ENCODE data around the gene SMIM21.

Gene SMIM21

DNA sequence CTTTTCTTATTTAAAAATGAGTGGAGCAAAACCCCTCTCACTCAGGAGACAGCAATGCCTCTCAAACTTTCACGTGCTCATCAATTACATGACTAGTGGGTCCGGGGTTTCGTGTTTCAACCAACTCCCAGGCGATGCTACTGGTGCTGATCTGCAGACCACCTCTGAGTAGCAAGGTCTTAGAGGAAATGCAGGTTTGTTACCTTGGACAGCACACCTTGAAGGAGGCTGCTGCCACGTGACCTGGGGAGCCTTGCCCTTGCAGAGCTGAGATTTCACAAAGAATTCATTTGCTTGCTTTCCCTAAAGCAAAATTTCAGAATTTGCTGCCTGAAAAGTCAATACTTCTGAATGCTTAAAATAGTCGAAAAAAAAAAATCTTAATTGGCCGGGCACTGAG lies 32.4 kb downstream of the SMIM21 start:
- TF ChIP-seq, protein P1, sequence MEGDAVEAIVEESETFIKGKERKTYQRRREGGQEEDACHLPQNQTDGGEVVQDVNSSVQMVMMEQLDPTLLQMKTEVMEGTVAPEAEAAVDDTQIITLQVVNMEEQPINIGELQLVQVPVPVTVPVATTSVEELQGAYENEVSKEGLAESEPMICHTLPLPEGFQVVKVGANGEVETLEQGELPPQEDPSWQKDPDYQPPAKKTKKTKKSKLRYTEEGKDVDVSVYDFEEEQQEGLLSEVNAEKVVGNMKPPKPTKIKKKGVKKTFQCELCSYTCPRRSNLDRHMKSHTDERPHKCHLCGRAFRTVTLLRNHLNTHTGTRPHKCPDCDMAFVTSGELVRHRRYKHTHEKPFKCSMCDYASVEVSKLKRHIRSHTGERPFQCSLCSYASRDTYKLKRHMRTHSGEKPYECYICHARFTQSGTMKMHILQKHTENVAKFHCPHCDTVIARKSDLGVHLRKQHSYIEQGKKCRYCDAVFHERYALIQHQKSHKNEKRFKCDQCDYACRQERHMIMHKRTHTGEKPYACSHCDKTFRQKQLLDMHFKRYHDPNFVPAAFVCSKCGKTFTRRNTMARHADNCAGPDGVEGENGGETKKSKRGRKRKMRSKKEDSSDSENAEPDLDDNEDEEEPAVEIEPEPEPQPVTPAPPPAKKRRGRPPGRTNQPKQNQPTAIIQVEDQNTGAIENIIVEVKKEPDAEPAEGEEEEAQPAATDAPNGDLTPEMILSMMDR (IDR thresholded peaks at IDR 0.05; ENCODE audit: low read depth, low read length, missing control alignments): no peak
- DNase-seq (ENCODE audit: low read depth): no peak

DNA sequence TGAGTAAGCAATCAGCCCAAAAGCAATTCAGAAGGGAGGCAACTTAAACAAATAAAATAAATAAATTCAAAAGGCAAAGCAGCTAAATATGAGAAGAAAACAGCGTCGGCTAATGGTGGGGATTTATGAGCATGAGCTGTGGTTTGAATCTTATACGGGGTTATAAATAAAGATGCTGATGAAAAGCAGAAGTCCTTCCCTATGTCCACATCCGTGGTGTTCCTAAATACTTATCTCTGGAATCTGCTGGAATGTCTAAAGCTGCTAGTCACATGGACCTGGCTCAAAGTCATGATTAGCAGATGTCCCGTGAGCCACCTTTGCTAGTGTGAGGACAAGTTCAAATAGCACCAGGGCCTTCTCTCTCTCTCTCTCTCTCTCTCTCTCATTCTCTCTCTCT lies 33.8 kb downstream of the SMIM21 start:
- no peak overlapping the region for H3K4me3 ChIP-seq (ENCODE audit: low read depth, low read length)
- TF ChIP-seq, protein P1 (IDR thresholded peaks at IDR 0.05; ENCODE audit: low read depth, low read length, missing control alignments): no peak
- DNase-seq (ENCODE audit: low read depth): no peak

More for the DNA sequence above, 32.4 kb downstream of the SMIM21 start:
- no peak overlapping the region for H3K4me3 ChIP-seq (ENCODE audit: low read depth, low read length)

DNA sequence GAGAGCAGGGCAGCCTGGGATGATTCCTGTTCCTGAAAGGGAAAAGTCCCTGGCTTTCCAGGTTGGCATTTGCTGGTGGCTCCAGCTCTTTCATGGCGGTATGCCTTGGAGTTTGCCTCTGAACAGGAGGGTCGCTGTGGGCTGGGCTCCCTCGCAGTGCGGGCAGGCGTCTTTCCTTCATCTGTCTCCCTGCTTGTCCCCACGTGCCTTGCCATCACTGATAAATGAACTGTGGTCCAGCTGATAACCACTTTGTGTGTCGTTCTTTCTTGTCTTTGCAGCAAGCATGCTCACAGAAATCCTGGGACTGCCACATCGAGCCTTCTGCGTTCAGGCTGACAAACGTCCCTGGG lies 35.3 kb downstream of the SMIM21 start:
- no peak overlapping the region for H3K4me3 ChIP-seq (ENCODE audit: low read depth, low read length)
- DNase-seq (ENCODE audit: low read depth): no peak
- TF ChIP-seq, protein P1 (IDR thresholded peaks at IDR 0.05; ENCODE audit: low read depth, low read length, missing control alignments): no peak

DNA sequence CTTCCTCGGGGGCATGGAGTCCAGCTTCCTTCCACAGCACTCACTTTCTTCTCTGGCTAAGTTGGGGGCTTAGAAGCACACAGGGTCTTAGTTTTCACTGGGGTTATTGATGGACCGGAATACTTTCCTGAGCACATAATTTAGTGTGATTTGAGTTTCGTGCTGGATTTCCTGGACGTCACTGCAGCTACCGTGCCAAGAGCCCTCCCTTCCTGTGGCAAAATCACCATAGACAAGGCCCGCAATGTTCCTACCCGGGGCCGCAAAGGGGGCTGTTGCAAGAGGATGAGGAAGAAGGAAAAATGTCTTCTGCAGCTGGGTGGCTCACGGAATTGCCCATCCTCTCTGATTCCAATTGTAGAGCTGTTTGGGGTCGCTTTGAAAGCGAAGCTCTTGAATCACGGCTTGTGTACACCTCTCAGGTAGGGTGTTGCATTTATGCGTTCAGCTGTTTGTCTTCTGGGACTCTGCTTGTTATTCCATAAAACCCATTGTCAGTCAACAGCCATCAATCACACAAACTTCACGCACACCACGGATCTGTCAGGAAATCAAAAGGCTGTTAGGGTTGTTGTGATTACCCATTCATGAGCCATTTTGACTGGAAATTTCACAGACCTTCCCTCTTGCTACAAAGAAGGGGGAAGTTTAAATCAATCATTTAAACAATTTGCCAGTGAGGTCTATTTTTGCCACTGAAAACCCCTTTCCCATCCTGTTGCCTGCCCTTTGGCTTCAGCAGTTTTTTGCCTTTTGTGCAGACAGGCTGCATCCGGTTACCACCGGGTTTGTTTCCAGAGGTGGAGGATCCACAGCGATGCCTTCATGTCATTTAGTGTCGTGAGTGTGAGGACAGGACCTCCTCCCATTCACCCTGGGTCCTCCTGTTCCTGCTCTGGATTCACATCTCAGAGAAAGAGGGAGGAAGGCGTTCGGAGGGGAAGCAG lies 36.0 kb downstream of the SMIM21 start:
- TF ChIP-seq, protein P1 (IDR thresholded peaks at IDR 0.05; ENCODE audit: low read depth, low read length, missing control alignments): no peak
- no peak overlapping the region for H3K4me3 ChIP-seq (ENCODE audit: low read depth, low read length)
- no peak for DNase-seq (ENCODE audit: low read depth)

DNA sequence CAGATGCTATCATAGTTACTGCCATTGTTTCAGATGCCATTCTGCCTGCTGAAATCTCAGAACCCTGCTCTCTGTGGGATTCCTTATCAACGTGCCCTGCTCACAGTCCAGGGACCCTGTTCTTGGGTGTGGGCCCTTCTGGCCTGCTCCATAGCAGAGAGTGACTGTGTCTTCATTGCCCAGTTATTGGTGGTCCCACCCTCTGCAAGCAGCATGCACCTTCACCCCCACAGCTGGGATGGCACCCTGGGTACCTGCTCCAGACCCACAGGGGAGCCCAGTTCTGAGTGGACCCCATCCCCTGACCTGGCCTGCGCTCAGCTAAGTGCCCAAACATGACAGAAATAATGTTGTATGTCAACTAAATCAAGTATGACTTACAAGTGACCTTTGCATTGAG lies 36.6 kb downstream of the SMIM21 start:
- no peak overlapping the region for H3K4me3 ChIP-seq (ENCODE audit: low read depth, low read length)
- TF ChIP-seq, protein P1 (IDR thresholded peaks at IDR 0.05; ENCODE audit: low read depth, low read length, missing control alignments): no peak
- DNase-seq (ENCODE audit: low read depth): no peak

DNA sequence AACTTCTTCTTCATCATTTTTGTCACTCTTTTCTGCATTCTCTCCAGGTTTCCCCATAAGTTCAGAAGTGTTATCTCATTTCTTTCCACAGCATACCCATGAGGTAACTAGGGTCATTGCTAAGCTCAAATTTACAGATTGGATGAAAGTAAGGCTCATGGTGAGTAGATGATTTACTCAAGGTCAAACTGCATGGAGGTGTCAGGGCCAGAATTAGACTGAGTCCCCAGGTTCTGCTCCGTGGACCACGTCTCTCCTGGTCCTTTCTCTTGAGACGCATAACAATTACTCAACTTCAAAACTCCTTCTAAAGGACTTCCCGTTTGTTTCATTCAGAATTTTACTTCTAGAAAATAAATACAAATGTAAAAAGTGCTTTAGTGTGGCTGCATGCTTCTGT lies 43.4 kb downstream of the SMIM21 start:
- DNase-seq (ENCODE audit: low read depth): no peak
- no peak overlapping the region for H3K4me3 ChIP-seq (ENCODE audit: low read depth, low read length)
- TF ChIP-seq, protein P1 (IDR thresholded peaks at IDR 0.05; ENCODE audit: low read depth, low read length, missing control alignments): no peak
